HCT116 (cell line): ENCODE measurements around the gene ALX3. TPM values are rescaled to one million over a fixed set of nuclear protein-coding genes. Genes with fewer than 3 reads are reported as not detected.

Experiments
- ATAC-seq: fragments of 200-7000 bp; cut with Tn5 transposase; 2 replicates; pipeline ENCODE4 v1.9.1; 2020; ENCODE audit warnings: mild to moderate bottlenecking, moderate library complexity
- BruUV-seq: library from RNA; stranded (reverse); fragments of 400-500 nt; replicated peaks from 2 replicates; lab custom pipeline; 2021; lab: Mats Ljungman, UMichigan
- CTCF ChIA-PET: fragments of 300-600 bp; sonication (Branson Sonifier 250); formaldehyde crosslinking; loops from one replicate; lab custom pipeline; 2021; ENCODE audit warnings: antibody characterized with exemption; lab: Charles Lee
- POLR2A ChIA-PET: fragments of 300-600, 350-600 bp; sonication (Branson Sonifier 250); formaldehyde crosslinking; loops from one replicate; lab custom pipeline; 2021; ENCODE audit warnings: antibody characterized with exemption; lab: Charles Lee
- RAD21 ChIA-PET, 2 experiments: fragments of 300-600 bp; sonication (Branson Sonifier 250); formaldehyde crosslinking; loops; one replicate each; lab custom pipeline; 2023; ENCODE audit warnings: low total read pairs in 2 of 2; ENCODE audit not compliant: uncharacterized antibody in 2 of 2, unreplicated experiment in 2 of 2, low non-redundant PET in 1 of 2; lab: Charles Lee
- DNase-seq: peaks from one replicate; pipeline ENCODE4 v3.0.0-alpha.2; 2010; ENCODE audit warnings: low read depth, low spot score
- H2AFZ ChIP-seq: fragments of 200-600 bp; shearing (Covaris generic), sonication (generic); 2 replicates; pipeline ENCODE4 v1.6.1; 2017; ENCODE audit warnings: low read depth, mixed run types, mixed read lengths, antibody characterized with exemption, low read length; ENCODE audit not compliant: poor library complexity, severe bottlenecking
- H3K27ac ChIP-seq: 2 replicates; pipeline ENCODE4 v1.5.1; 2012; ENCODE audit warnings: low read depth, low read length
- H3K27me3 ChIP-seq: fragments of 200-600 bp; sonication (generic); 2 replicates; pipeline ENCODE4 v1.6.1; 2016; ENCODE audit warnings: mixed run types, low read length, mixed read lengths; ENCODE audit not compliant: insufficient read depth
- H3K36me3 ChIP-seq, 2 experiments: fragments of 200-500 bp in 1 of 2; fragments of 200-600 bp in 1 of 2; sonication (Bioruptor generic) in 1 of 2; sonication (generic) in 1 of 2; 2 replicates each; pipeline versions ENCODE4 v1.5.1 to v1.6.1; 2014 to 2016; ENCODE audit warnings: low read length in 2 of 2, inconsistent platforms in 1 of 2, mixed read lengths in 1 of 2, mixed run types in 1 of 2; ENCODE audit not compliant: insufficient read depth in 2 of 2, control insufficient read depth in 1 of 2
- H3K4me1 ChIP-seq, 2 experiments: fragments of 200-600 bp in 1 of 2; sonication (generic) in 1 of 2; 2 replicates each; pipeline versions ENCODE4 v1.5.1 to v1.6.1; 2012 to 2017; ENCODE audit warnings: low read length in 2 of 2, inconsistent platforms in 1 of 2, mild to moderate bottlenecking in 1 of 2, mixed read lengths in 1 of 2, mixed run types in 1 of 2, moderate library complexity in 1 of 2; ENCODE audit not compliant: insufficient read depth in 2 of 2, control insufficient read depth in 1 of 2
- H3K4me2 ChIP-seq: fragments of 200-600 bp; sonication (generic); 2 replicates; pipeline ENCODE4 v1.6.1; 2017; ENCODE audit warnings: mixed run types, low read length, mixed read lengths
- H3K4me3 ChIP-seq, 2 experiments: fragments of 200-600 bp in 1 of 2; sonication (generic) in 1 of 2; replicated peaks in 1 of 2; 2 replicates each; pipeline ENCODE4 v1.5.1; 2011 to 2016; ENCODE audit warnings: low read length in 2 of 2, control low read depth in 1 of 2, low read depth in 1 of 2, mild to moderate bottlenecking in 1 of 2, mixed read lengths in 1 of 2, mixed run types in 1 of 2
- H3K79me2 ChIP-seq: fragments of 200-600 bp; sonication (generic); 2 replicates; pipeline ENCODE4 v1.6.1; 2017; ENCODE audit warnings: mild to moderate bottlenecking, mixed run types, low read length, moderate library complexity, mixed read lengths; ENCODE audit not compliant: insufficient read depth
- H3K9ac ChIP-seq: fragments of 200-600 bp; sonication (generic); 2 replicates; pipeline ENCODE4 v1.6.1; 2016; ENCODE audit warnings: low read length, mixed read lengths
- H3K9me2 ChIP-seq: fragments of 200-600 bp; sonication (generic), shearing (Covaris generic); 2 replicates; pipeline ENCODE4 v1.6.1; 2017; ENCODE audit warnings: mixed run types, mild to moderate bottlenecking, moderate library complexity; ENCODE audit not compliant: insufficient read depth
- H3K9me3 ChIP-seq, 2 experiments: fragments of 200-500 bp in 1 of 2; fragments of 200-600 bp in 1 of 2; sonication (Bioruptor generic) in 1 of 2; sonication (generic) in 1 of 2; 2 replicates each; pipeline ENCODE4 v1.6.1; 2014 to 2017; ENCODE audit warnings: low read length in 2 of 2, mixed read lengths in 2 of 2, inconsistent platforms in 1 of 2, low read depth in 1 of 2, mild to moderate bottlenecking in 1 of 2, mixed run types in 1 of 2, moderate library complexity in 1 of 2; ENCODE audit not compliant: control insufficient read depth in 1 of 2, insufficient read depth in 1 of 2
- H4K20me1 ChIP-seq: fragments of 200-600 bp; sonication (generic), shearing (Covaris generic); 2 replicates; pipeline ENCODE4 v1.6.1; 2017; ENCODE audit warnings: mixed run types, mild to moderate bottlenecking, moderate library complexity; ENCODE audit not compliant: insufficient read depth
- EZH2phosphoT487 ChIP-seq: fragments of 200-600 bp; IDR thresholded peaks from 2 replicates; pipeline ENCODE4 v1.6.1; 2018; ENCODE audit warnings: antibody characterized with exemption, borderline replicate concordance
- MAX ChIP-seq: IDR thresholded peaks from 2 replicates; pipeline ENCODE4 v1.6.1; 2012
- POLR2AphosphoS5 ChIP-seq: IDR thresholded peaks from 2 replicates; pipeline ENCODE4 v1.6.1; 2011; ENCODE audit warnings: mild to moderate bottlenecking, low read depth, low read length, moderate library complexity
- YY1 ChIP-seq: IDR thresholded peaks from 2 replicates; pipeline ENCODE4 v1.6.1; 2011; ENCODE audit warnings: low read length, low read depth, moderate library complexity, mild to moderate bottlenecking; ENCODE audit not compliant: insufficient replicate concordance; ENCODE audit errors: extremely low read depth
- intact Hi-C: fragments of 100-400 bp; cut with micrococcal nuclease; formaldehyde crosslinking; loops from 2 replicates; pipeline ENCODE4 v1.10.0; 2022
- total RNA-seq: library from RNA; stranded (reverse); gene quantifications from one replicate; pipeline ENCODE4 v1.2.1, GENCODE V29; 2021; ENCODE audit not compliant: unreplicated experiment
- TF ChIP-seq, protein P1 (sequence below): IDR thresholded peaks from 2 replicates; pipeline ENCODE4 v1.6.1; 2012; ENCODE audit warnings: low read depth

Gene ALX3
- total RNA-seq, 1 experiment from 2014 or later, result not detected

DNA sequence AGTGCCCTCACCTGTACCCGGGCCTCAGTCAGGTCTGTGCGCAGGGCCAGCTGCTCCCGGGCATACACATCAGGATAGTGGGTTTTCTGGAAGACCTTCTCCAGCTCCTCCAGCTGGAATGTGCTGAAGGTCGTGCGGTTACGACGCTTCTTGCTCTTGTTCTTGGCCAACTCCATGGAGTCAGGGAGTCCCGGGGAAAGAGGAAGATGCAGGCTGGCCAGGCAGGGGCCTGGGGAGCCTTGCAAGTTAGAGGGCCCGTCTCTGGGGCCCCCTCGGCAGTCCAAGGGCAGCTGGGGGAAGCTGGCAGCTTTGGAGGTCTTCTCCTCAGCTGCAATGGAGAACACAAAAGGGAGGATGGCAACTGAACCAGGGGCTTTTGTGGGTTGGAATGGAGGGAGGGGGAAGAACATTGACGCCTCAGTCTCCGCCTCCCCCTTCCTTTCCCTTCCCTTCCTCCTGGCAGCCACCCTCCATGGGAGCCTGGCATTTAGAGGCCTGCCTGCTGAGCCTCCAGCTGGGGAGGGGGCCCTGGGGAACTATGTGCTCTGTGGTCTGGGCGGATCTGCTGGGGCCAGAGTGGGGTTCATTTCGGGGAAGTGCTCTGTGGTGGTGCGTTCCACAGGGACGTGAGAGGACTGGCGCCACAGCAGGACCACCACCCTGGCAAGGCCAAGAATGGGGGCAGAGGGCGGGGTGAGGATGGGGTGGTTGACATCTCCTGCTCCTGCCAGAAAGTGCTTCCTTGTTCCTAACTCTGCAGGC, 5.7 kb downstream of the ALX3 start:
- TF ChIP-seq MAX (no peak), YY1 (no peak), POLR2AphosphoS5 (no peak), EZH2phosphoT487 (no peak)
- TF ChIP-seq, protein P1, sequence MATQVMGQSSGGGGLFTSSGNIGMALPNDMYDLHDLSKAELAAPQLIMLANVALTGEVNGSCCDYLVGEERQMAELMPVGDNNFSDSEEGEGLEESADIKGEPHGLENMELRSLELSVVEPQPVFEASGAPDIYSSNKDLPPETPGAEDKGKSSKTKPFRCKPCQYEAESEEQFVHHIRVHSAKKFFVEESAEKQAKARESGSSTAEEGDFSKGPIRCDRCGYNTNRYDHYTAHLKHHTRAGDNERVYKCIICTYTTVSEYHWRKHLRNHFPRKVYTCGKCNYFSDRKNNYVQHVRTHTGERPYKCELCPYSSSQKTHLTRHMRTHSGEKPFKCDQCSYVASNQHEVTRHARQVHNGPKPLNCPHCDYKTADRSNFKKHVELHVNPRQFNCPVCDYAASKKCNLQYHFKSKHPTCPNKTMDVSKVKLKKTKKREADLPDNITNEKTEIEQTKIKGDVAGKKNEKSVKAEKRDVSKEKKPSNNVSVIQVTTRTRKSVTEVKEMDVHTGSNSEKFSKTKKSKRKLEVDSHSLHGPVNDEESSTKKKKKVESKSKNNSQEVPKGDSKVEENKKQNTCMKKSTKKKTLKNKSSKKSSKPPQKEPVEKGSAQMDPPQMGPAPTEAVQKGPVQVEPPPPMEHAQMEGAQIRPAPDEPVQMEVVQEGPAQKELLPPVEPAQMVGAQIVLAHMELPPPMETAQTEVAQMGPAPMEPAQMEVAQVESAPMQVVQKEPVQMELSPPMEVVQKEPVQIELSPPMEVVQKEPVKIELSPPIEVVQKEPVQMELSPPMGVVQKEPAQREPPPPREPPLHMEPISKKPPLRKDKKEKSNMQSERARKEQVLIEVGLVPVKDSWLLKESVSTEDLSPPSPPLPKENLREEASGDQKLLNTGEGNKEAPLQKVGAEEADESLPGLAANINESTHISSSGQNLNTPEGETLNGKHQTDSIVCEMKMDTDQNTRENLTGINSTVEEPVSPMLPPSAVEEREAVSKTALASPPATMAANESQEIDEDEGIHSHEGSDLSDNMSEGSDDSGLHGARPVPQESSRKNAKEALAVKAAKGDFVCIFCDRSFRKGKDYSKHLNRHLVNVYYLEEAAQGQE, result no peak
- intact Hi-C loops, result no loop called here
- H4K20me1 ChIP-seq, result no peaks in the 10 kb centered on the region

More for the DNA sequence above, 5.7 kb downstream of the ALX3 start:
- Histone ChIP-seq H3K36me3 (0 out of 4 replicates have a peak, but pooled peaks cover 0 to 2% of the 10 kb centered on the region in 2 experiments), H2AFZ (no peak overlapping the region), H3K9me3 (no peaks in the 10 kb centered on the region), H3K4me1 (no peaks in the 10 kb centered on the region), H3K9ac (no peak overlapping the region), H3K27ac (no peak overlapping the region), H3K27me3 (no peaks in the 10 kb centered on the region), H3K9me2 (no peaks in the 10 kb centered on the region), H3K4me2 (no peak overlapping the region), H3K79me2 (no peaks in the 10 kb centered on the region), H3K4me3 (no peak overlapping the region)
- no peak for DNase-seq
- ChIA-PET CTCF (no interaction called here), POLR2A (no interaction called here), RAD21 (no interaction called here)
- no TSS peak for BruUV-seq
- ATAC-seq, result no peak
